Left hindlimb (tissue), 1 donor: ENCODE data around the gene HNRNPA3.
"Not testable (repeated sequence)": the region's sequence is repeated elsewhere in the genome, so short reads cannot be mapped to it uniquely, and the experiment has no call there.

Experiments used
- DNase-seq: peaks from one replicate; pipeline ENCODE4 v3.0.0-alpha.2; 2018

HNRNPA3 gene

DNA sequence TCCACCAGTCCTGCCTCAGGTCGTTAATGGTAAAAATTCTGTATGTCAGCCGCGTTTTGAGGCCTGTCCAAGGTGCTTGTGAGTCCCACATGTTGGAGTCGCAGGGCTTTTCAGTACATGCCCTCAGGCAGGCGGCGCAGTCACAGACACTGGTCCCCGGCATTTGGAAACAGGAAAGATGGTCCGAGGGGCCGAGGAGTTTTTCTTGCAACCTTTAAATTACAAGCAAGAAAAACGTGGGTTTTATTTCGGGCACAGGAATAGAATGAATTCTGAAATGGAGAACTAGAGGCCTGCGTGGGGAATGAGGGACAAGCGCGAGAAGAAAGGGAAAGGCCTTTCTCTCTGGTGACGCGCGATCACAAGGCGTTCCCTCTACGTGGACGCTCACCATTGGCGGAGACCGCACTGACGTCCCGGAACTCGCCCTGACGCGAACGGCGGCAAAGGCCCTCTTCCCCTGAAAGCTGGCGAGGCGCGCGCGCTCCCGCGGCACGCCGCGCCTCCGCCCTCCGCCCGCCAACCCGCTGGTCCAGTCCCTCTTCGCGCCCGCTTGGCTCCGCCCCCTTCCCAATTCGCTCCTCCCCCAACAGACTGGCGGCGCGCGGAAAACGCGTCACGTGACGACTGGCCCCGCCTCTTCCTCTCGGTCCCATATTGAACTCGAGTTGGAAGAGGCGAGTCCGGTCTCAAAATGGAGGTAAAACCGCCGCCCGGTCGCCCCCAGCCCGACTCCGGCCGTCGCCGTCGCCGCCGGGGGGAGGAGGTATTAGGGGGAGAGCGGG, at the start of gene HNRNPA3:
Gene HNRNPA3, plus strand, starts transcription at position 689 of the 785 bp plus-strand sequence. Its CDS starts 6 bp downstream, at position 695.
- peak; percentile 100 for DNase-seq

DNA sequence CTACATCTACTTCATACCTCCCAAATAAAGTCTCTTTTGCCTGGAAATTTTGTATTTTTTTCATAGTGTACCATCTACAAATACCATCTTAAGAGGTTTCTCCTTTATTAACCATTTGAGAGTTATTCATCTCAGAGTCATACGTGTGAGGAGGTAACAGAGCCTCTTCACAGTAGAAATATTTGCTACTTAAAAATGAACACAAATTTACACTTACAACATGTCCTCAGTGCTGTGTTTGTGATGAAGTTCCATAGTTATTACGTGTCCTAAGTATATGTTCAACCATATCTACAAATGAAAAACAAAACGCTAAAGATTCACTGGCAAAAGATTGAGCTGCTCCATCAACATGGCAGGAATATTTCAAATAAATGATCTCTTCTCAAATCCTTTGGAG, 48.5 kb upstream of the HNRNPA3 start:
- no peak for DNase-seq

DNA sequence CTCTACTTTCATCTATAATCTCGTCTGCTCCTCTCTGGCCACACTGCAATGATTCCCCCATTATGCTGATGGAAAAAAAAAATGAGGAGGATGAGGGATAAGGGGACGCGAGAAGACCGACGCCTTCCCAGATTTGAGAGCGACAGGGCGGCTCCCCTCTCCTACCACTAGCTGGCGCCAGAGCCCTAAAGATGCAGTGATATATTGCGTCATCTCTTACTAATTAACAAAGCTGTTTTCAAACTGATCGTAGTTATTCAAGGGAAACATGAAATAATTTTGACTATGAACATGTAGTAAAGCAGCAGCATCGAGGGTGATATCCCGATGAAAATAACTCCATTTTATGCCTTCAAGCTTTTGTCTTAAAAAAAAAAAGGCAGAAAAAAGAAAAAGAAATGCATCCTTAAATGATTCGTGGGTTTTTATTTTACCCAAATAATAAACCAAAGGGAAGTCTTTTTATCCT, 48.0 kb upstream of the HNRNPA3 start:
- peak; percentile 83 for DNase-seq

DNA sequence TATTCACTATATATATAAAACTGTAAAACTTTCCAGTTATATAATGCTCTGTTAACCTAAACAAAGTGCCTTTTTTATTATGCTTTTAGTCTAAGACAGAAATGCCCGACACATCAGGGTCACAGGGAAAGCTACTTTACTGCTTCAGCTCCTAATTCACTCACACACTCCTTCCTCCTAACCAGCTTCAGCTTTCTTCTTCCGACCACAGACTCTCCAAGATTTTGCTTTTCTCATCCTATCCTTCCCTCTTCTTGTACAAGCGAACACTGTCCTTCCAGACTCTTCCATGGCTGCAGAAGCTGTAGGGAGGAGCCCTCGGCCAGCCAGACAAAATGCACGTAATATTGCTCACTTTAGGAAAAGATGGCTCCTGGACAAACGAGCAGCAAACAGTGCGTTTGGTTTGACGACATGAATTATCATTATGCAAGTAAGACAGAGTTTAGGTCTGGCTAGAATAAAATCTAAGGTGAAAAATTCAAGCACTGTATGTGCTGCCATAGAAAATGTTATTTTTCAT, 47.5 kb upstream of the HNRNPA3 start:
- DNase-seq, result peak; percentile 68

DNA sequence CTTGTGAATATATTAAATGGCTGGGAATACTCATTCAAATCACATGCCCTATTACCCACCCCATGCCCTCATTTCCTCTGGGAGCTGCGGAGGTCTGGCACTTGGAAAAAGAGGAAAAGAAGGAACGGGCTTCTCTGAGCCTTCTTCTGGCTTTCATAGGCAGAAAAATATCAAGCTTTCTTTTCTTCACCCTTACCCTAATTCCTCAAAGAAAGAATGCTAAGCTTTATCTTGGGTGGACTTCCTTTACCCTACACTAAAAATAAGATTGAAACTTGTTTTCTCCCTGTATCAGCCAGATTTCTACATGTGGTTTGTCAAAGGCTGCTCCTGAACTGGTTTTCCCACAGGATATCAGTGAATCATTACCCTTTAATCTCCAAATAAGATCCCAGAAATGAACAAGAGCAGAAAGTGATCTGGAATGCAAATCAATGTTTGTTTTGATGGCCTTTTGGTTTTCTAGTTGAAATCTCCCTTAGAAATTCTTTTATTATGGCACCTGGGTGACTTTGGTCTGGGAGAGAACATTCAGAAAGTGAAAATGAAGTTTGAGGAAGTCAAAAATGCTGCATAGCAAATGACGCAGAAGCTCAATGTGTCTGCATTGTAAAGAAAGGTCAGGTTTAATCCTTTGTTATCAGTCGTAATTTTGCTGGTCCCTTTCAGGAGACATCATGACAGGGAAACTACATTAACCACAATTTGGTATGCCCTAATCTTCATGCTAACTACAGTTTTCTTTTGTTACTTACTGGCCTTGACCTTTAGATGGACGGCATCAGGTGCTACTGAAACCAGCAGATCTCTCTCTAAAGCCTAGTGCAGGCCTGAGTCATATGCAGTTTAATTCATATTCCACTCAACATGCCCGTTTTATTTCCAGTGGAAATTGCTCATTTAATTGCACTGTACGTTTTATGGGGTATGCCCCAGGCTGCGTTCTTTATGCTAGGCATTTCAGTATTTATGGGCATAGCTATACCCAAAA, 46.6 kb upstream of the HNRNPA3 start:
- no peak for DNase-seq

DNA sequence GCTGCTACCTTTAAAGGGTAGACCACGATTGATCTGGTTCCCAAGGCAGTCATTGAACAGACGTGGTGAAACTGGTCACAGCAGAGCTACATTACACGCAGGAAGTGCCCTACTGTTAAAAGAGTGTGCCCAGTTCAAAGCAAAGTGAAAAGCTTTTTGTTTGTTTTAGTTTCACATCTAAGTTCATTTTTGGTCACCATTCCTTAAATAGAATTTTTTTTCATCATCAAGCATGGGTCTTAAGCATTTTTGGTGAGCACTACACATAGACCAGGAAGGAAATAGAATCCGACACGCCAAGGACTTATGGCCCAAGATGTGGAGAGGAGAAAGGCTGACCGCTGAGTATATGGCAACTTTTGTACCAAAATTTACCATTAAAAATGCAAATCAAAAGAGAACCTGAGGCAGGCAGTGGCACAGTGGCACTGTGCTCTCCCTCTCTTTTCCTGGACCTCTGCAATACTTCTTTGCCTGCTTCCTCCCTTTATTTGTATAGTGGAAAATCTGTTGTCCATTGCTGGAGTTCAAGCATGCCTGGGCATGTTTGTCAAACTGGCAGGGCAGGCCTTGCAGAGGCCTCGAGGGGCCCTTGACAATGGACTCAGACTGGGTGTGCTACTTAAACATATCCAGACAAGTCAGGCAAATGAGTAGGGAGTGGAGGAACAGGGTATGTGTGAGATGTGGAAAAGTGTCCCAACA, 42.6 kb upstream of the HNRNPA3 start:
- no peak for DNase-seq

DNA sequence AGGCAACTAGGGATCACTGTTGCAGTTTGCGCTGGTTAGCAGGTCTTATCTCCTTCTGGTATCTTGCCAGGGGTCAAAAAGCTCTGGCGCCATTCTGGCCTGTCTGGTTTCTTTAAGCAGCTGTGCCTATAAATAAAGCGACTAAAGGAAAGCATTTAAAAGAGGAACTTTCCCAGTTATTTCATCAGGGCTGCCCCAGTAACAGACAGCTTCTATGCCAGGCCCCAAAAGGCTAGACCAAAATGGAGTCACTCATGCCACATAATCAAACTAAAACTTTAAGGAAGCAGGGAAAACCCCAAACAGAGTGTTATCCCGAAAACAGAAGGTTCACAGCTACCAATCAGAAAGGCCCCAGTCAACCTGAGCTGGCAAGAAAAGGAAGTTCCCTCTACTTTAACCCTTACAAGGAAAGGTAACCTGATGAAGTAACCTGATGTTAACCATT, 41.2 kb upstream of the HNRNPA3 start:
- no peak for DNase-seq

DNA sequence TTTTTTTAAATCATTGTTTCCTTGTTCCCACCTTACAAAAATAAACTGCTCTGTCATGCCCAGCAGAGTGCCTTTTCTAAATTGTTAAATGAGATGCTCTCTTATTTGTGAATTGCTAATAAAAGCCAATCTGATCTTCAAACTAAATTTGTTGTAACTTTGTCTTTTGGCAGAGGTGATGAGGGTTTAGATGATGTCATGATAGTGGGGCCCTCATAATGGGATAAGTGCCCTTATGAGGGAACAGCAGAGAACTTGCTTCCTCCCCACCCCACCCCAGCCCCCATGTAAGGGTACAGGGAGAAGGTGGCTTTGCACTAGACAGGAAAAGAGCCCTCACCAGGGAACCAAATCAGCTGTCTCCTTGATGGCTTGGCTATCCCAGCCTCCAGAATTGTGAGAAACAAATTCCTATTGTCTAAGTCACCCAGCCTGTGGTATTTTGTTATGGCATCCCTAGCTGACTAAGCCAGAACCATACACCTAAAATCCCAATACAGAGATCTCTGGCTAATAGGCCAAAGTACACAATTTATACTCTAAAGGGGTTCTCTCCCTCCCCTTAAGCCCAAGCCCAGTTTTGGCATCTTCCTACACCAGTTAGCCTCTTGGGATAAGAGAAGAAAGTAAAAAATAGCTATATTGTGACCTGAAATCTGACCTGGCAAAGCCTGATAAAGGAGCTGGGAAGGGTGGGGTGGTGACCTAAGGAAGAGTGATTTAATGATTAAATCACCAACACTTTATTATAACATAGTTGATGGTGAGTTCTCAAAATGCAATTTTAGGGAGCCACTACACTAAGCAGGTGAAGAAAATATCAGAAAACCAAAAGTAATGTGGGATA, 40.3 kb upstream of the HNRNPA3 start:
- DNase-seq, result no peak

DNA sequence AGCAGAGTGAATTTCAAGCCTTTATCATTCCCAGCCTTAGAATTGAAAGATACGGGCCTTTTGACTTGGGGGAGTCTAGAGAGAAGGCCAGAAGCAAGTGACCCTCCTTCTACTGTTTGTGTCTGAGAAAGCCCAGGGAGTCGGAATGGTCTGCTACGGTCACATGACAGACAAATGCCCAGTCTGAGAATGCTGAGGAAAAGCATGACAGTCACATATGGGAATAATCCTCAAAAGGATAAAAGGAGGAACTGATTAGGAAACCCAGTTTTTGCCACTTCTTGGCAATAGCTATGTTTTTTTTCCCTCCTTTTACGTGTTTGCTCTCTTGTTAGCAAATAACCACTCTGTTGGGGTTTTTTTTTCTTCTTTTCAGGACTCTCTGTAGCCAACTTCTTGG, 38.1 kb upstream of the HNRNPA3 start:
- no peak for DNase-seq

DNA sequence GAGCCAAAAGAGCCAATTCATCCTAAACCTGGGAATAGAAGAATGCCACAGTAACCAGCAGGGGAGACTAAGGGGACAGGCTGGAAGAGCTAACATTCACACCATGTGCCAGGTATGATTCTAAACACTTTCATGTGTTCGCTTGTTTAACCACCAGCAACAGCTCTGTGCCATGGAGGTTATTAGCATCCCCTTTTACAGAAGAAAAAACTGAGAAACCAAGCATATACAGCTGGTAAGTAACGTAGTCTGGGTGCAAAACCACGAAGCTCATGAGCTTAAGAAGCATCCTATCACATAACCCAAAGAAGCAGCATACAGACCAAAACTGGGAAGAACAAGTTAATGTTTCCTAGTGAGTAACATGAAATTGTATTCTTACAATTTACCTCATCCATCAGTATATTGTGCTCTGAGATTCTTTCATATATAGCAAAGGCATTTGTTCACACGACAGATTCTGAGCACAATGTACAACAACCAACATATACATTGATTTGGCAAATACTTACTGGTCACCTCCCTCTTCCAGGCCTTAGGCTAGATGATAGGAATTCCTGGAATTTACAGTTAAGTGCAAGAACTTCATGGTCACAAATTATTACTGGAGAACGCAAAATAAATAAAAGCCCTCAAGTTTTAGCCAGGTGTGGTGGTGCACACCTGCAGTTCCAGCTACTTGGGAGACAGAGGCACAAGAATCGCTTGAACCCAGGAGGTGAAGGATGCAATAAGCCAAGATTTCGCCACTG, 36.5 kb upstream of the HNRNPA3 start:
- DNase-seq, result no peak

DNA sequence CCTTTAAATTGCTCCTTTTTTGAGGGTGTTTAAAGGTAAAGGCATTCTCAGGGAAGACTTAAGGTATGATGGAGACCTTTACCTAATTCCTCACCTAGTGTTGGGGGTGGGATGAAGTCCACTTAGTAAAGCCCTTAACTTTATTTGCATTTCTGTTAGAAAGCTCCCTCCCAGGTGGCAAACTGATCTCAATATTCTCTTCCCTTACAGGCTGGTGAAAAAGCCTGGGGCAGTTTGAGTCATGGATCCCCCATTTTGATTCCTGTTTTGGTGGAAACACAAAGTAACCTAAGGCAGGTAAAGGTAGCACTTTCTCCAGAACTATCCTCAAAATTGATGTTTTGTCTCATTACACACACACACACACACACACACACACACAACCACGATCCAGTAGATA, 33.8 kb upstream of the HNRNPA3 start:
- DNase-seq, result no peak

DNA sequence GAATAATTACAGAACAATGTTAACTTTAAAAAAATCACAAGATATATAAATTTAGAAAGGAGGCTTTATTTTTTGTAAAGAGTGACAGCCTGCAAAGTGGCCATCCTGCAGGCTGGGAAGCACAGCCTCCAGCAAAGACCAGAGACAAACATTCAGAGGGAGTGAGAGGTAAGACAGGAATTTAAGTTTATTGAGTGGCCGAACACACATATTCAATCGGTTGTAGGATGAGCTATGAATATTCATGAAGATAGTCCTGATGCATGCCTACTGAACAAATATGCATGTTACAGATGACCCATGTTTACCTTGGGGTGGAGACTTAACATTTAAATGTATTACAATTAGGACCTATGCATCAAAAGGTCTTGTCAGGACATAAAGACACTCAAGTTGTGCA, 33.4 kb upstream of the HNRNPA3 start:
- no peak for DNase-seq

DNA sequence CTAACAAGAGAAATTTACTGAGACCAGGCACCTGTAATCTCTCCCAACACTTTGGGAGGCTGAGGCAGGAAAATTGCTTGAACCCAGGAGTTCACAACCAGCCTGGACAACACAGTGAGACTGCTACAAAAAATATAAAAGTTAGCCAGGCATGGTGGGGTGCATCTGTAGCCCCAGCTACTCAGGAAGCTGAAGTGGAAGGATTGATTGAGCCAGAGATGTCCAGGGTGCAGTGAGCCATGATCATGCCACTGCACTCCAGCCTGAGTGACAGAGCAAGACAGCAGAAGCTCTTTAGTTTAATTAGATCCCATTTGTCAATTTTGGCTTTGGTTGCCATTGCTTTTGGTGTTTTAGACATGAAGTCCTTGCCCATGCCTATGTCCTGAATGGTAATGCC, 32.9 kb upstream of the HNRNPA3 start:
- not testable (repeated sequence) for DNase-seq

DNA sequence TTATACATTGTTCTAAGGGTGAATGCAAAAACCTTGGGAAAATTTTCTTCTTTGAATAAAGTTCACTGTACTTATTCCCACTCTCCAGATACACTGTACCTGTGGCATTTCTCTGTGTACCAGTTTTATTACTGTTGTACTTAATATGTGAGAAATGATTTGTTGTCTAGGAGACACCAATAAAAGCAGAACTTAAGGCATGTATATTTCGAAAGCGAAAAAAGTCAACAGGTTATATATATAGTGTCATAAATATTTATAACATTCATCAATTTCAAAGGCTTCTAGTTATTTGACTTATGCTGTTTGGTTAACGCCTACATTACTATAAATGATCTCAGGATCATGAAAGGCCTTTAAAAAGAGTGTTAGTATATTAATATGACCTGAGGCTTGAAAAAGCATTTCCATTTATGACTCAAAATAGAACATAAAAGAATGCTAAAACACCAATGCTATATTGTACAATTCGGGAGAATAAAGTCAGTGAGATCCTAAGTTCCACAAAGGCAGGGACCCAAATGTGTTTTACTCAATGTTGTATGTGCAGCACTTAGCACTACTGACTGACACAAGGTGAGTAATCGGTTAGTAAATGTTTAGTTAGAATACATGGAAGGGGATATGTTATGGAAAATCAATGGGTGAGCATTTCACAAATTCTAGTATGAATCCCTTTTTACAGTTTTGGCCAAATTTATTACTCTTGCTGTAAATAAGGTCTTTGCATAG, 32.2 kb upstream of the HNRNPA3 start:
- DNase-seq, result no peak

DNA sequence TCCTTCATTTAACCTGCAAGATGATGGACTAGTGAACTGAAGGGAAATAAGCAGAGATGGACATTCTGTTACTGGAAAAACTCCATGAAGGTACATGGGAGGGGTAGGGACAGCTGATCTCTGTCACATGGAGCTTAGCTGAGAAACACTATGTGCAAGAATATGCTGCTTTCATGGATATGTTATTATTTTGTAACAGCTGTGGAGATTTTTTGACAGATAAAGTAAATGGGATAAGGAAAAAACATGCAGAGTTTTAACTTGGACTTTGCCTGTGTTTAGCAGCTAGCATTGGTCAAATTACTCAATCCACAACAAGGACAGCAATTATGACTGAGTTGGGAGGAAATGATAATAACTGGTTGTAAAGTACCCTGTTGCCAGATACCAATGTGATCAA, 28.7 kb upstream of the HNRNPA3 start:
- no peak for DNase-seq

DNA sequence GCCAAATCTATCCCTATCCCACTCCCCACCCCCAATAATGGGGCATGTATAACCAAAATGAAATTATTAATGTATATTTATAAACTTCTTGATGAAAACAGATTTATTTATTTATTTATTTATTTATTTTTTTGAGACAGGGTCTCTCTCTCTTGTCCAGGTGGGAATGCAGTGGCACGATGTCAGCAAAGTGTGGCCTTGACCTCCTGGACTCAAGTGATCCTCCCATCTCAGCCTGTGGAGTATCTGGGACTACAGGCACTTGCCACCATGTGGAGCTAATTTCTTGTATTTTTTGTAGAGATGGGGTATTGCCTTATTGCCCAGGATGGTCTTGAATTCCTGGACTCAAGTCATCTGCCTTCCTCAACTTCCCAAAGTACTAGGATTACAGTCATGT, 28.0 kb upstream of the HNRNPA3 start:
- no peak for DNase-seq

DNA sequence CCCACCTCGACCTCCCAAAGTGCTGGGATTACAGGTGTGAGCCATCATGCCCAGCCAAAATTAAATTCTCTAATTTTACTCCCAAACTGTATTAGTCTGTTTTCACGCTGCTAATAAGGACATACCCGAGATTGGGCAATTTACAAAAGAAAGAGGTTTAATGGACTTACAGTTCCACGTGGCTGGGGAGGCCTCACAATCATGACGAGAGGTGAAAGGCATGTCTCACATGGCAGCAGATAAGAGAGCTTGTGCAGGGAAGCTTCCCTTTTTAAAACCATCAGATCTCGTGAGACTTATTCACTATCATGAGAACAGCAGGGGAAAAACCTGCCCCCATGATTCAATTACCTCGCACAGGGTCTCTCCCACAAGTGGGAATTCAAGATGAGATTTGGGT, 26.6 kb upstream of the HNRNPA3 start:
- DNase-seq, result not testable (repeated sequence)

DNA sequence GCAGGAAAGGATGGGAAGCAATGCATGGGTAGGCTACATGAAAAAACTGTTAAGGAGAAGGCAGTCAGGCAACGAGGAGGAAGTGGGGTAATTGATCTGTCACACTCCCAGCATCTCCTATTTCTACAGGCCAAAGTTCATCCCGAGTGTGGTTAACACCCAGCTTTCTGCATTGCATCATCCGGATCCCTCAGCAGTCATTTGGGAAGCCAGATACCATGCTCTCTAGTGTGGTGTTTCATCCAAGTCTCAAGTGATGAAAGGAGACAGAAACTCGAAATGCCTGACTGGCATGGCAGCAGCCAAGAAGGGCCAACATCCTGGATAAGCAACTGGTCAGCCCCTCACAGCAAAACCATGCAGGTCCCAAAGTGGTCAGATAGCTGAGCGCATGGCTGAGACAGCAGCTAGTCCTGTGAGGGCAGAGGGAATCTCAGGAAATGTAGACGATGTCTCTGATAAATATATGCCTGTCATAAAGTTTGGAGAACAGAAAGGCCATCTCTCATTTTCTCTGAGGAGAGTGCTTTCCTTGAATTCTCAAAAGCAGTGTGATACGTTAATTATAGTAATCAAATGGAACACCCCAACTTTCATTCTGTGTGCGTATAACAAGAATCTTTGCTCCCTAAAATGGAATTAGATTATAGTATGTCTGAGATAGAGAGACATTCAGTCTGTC, 24.8 kb upstream of the HNRNPA3 start:
- no peak for DNase-seq
